GM21360 (cell line): Measurements from ENCODE around the gene KCNG2.
"Not testable (repeated sequence)": the region's sequence is repeated elsewhere in the genome, so short reads cannot be mapped to it uniquely, and the experiment has no call there.

Experiments used
- ATAC-seq: cut with Tn5 transposase; IDR thresholded peaks from one replicate; pipeline ENCODE4 v1.9.1; 2021; ENCODE audit warnings: mild to moderate bottlenecking, moderate library complexity; ENCODE audit not compliant: unreplicated experiment

KCNG2 gene, protein sequence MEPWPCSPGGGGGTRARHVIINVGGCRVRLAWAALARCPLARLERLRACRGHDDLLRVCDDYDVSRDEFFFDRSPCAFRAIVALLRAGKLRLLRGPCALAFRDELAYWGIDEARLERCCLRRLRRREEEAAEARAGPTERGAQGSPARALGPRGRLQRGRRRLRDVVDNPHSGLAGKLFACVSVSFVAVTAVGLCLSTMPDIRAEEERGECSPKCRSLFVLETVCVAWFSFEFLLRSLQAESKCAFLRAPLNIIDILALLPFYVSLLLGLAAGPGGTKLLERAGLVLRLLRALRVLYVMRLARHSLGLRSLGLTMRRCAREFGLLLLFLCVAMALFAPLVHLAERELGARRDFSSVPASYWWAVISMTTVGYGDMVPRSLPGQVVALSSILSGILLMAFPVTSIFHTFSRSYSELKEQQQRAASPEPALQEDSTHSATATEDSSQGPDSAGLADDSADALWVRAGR

DNA sequence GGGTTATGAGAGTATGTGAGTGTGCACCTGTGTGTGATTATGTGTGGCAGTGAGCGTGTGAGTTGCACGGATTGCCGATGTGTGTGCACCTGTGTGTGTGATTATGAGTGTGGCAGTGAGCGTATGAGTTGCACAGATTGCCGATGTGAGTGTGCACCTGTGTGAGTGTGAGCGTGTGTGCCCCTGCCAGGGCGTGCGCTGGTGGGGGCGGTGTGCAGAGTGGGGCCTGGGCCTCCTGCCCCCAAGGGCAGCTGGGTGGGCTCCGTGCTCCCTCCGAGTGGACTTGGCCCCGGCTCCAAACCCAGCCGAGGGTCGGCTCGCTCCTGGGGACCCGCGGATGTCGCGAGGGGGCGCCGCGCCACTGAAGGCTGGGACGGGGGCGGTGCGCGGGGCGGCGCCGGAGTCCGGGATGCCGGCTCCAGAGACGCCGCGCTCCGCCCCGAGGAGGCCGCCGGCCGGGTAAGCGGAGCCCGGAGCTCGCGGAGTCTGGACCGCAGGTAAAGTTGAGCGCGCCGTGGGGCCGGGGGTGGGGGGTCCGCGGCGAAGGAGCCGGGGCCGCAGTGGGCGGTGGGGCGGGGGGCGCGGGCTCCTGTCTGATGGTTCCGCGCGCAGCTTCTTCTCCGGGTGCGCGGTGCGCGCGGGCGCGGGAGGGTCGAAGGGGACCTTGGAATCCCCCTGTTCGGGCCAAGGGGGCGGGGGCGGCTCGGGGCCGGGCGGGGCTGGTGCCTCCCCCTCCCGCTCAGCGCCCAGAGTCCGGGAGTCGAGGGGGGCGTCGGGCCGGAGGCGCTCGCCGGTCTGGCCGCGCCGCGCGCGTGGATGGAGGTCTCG lies at the start of gene KCNG2:
Gene KCNG2 (plus strand): TSS at position 421 of the 828 bp plus-strand sequence. CDS start 65,730 bp downstream, outside the sequence.
- ATAC-seq: no peak

DNA sequence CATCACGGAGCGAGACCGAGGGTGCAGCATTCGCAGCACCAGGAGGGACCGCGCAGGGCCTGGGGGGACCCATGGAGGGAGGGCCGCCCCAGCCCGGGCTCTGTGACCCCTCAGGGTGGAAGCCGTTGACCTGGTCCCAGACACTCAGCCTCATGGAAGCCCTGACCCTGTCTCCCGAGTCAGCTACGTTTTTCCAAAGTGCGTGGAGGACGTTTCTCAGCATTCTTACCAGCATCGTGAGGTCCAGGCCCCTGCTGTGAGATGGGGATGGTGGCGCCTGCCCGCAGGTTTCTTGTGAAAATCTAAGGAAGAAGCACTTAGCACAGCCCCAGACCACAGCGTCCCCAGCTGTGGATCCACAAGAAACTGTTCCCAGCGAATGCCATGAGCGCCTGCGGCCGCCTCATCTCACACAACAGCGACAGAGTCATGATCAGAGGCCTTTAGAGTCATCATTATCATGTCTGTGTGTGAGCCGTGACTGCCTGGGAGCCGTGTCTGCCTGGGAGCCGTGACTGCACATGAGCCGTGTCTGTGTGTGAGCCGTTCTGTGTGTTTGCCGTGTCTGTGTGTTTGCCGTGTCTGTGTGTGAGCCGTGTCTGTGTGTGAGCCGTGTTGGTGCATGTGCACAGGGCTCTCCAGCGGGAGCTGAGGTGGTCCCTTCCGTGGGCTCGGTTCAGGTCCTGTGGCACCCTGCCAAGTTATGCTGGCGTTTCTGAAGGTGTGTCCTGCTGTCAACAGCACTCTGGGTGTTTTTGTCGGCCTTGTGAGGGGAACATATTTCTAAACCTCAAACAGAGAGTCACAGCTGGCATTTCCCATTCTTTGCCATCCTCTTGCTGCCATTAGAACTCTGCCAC lies 49.2 kb upstream of the KCNG2 start:
- no peak for ATAC-seq

DNA sequence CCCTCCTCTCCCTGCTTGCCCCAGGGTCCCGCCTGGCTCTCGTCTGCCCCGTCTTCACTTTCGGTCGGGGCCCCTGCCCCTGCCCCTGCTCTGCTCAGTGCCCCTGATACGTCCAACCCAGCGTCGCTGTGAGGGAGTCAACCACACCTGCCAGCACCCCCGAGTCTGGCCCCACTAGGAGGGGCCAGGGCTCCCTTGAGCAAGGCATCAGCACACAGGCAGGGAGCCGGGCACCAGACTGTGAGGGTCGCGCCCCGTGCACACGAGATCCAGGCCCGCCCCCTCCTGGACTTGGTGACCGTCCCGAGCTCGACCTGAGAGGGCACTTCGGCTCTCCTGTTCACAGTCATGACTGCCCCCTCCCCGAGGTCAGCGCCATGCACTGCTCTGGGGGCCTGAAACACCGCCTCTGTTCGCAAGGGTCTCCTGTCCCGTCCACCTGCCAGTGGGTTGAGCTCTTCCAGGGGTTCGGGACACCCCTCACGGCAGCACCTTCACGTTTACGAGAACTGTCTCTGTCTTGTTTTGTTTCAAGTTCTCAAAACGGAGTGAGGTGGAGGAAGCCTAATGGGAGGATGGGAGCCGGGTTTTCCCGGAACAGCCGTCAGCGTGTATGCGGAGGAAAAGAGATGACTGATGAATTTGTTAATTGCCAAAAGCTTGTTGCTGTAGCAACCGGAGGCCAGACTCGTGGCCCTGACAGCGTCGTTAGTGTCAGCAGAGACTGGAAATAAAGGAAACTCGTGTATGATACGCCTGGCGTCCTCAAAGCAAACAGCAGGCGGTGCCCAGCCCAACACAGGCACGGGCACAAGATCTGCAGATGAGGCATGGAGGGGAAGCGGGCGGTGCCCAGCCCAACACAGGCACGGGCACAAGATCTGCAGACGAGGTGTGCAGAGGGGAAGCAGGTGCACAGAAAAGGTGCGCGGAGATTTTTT lies 48.2 kb upstream of the KCNG2 start:
- no peak for ATAC-seq

DNA sequence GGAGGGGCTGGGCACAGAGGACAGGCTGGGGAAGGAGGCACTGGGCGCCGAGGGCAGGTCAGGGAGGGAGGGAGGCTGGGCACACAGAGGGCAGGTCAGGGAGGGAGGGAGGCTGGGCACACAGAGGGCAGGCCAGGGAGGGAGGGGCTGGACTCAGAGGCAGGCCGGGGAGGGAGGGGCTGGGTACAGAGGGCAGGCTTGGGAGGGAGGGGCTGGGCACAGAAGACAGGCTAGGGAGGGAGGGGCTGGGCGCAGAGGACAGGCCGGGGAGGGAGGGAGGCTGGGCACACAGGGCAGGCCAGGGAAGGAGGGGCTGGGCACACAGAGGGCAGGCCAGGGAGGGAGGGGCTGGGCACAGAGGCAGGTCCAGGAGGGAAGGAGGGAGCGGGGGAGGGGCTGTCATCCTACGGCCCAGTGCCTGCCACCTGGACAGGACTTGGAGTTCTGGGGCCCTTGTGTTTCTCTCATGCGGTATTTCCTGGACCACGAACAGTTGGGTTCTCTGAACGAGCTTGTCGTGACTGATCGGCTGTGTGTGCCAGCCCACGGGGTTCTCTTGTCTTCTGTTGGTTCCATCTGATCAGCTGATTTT lies 46.7 kb upstream of the KCNG2 start:
- no peak for ATAC-seq

DNA sequence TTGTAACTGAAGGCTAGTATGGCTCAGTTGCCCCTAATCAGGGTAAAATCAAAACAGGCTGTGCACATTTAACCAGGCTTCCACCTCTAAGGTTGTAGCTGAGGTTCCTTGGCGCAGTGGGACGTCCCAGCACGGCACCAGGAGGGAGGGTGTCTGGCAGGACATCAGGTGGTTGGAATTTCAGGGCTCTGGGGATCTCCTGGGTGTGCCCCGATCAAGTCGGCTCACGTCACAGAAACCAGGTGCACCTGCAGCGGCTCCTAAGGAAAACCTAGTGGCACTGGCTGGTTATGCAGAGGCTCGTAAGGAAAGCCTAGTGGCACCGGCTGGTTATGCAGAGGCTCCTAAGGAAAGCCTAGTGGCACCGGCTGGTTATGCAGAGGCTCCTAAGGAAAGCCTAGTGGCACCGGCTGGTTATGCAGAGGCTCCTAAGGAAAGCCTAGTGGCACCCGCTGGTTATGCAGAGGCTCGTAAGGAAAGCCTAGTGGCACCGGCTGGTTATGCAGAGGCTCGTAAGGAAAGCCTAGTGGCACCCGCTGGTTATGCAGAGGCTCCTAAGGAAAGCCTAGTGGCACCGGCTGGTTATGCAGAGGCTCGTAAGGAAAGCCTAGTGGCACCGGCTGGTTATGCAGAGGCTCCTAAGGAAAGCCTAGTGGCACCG lies 45.7 kb upstream of the KCNG2 start:
- not testable (repeated sequence) for ATAC-seq

DNA sequence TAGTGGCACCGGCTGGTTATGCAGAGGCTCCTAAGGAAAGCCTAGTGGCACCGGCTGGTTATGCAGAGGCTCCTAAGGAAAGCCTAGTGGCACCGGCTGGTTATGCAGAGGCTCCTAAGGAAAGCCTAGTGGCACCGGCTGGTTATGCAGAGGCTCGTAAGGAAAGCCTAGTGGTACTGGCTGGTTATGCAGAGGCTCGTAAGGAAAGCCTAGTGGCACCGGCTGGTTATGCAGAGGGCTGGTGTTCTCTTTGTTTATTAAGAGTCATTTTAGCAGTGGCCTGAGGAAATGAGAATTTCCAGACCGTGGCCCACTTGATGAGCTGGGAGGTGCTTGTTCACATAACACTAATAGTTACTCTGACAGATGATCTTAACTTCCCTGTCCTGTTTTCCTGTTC lies 44.8 kb upstream of the KCNG2 start:
- ATAC-seq: not testable (repeated sequence)

DNA sequence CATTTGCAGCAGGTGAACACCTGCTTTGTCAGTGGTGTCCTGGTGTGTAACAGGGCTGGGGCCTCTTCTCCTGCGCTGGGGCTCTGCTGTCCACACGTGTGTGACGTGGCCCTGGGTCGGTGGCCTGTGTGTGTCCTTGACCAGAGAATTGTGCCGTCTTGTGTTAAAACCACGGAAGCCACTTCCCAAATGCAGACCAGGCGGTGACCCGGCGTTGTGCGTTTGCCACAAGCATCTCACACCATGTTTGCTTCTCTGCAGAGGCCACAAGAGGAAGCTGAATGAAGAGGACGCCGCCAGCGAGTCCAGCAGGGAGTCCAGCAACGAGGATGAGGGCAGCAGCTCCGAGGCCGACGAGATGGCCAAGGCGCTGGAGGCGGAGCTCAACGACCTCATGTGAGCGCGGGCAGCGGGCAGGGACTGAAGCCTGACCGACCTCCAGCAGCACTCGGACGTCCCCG lies 44.3 kb upstream of the KCNG2 start:
- no peak for ATAC-seq

DNA sequence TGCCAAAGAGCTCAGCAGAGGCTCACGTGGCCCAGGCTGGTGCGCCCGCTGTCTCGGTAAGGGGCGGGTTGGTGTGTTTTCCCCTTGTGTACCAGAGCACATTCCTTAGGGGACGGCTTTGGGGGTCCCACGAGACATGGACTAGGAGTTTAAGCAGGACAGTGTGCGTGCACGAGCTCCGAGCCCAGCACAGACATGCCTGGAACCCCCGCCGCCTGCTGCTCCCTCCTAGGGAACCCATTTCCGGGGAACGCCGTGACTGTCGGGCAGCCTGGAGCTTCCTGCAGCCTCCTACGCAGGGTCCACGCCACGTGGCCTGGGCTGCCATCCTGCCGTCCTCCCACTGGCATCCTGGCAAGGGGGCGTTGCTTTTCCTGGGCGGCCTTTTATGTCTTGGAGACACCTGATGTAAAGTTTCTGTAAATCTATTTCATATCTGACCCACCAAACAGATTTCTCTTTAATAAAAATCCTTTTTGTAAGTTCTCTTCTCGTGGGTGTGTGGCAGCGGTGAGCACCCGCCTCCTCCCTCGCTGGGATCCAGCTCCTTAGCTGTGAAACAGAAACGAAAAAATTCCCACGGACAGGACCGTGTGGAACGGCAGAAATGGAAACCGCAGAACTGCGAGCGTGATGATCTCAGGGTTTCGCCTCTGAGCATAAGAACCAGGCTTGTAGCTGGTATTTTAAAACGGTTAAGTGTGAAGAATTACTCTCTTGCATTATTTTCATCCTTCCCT lies 43.5 kb upstream of the KCNG2 start:
- ATAC-seq: no peak

DNA sequence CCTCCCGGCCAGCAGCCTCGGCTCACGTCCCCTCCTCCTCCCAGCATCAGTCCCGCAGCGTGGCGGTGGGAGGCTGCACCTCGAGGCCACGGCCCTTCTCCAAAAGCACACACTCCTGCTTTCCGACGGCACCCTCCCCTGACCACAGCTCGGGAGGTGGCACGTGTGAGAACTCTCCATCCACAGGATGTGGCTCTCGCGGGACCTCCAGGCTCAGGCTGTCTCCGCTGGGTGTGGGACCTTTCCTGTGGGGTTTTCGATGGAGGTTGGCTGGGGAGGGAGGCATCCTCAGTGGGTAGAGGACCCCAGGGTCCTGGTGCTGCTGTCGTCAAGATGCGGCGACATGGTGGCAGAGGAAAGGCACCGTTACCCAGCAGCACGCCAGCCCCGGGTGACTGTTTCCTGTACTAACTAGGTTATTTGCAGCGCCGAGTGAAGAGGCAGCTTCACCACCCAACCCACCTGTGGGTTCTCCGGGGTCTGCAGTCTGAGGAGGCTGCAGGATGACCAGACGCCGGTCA lies 42.8 kb upstream of the KCNG2 start:
- no peak for ATAC-seq

DNA sequence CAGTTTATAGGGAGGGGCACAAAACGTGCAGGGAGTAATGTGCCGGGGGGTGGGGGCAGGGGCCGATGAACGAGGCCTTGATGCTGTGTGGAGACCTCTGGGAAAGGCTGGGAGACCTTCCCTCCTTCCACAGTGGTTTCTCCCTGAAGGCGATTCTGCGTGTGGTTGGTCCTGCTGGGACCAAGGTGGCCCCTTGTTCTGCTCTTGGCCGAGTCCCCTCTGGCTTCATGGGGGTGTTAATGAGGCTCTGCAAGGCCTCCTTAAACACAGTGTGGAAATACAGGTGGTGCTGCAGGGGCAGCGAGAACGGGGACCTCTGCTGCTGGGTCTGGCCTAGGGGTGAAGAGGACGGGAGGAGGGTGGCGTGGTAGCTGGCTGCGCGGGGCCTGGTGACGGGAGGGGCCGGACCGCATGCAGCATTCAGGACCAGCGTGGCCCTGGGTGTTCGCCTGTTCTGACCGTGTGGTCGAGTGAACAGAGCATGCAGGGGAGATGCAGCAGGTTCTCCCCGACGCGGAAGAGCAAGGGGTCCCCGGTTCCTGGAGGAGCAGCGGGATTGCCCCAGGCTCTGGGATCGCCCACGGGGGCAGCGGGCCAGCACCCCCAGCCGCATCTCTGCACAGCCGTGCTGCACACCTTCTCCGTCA lies 42.1 kb upstream of the KCNG2 start:
- no peak for ATAC-seq

DNA sequence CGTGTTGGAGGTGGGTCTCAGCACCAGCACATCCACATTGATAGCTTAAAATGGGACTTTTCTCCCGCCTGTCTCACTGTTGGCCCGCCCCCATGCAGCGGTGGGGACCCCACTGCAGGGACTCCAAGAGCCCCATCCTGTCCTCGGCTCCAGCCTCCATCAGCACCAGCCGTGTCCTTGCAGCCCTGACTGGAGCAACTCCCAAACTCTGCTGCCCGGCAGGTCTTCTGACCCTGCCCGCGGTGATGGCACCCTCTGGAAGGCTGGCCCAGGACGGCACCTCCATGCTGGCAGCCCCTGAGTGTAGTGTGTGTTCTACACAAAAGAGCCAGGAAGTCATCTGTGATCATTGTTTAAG lies 41.6 kb upstream of the KCNG2 start:
- no peak for ATAC-seq

DNA sequence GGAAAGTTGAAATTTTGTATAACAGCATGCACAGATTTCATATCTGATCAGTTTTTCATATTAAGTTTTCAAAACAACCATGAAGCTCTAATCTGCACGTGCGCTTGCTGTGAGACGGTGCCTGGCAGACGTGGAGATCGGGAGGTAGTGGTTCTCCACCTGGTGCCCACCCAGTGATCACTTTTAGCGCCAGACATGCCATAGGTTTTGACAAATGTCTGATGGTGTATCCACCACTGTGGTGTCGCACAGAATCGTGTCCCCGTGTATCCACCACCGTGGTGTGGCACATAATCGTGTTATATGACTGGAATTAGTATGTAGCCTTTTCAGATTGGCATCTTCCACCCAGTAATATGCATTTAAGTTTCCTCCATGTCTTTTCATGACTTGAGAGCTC lies 40.9 kb upstream of the KCNG2 start:
- ATAC-seq: no peak

DNA sequence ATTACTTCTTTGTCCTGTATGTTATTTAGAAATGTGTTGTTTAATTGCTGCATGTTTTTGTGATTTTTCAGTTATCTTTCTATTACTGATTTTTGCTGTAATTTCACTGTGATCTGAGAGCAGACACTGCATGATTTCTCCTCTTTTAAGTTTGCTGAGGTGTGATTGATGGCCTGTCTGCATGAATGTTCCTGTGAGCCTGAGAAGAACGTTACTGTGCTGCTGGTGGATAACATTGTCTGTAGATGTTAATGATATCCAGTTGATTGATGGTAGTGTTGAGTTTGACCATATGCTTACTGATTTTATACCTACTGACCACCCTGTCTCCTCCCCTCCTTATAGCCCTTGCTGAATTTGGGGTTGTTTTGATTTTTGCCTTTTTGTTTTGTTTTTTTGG lies 37.4 kb upstream of the KCNG2 start:
- ATAC-seq: no peak

DNA sequence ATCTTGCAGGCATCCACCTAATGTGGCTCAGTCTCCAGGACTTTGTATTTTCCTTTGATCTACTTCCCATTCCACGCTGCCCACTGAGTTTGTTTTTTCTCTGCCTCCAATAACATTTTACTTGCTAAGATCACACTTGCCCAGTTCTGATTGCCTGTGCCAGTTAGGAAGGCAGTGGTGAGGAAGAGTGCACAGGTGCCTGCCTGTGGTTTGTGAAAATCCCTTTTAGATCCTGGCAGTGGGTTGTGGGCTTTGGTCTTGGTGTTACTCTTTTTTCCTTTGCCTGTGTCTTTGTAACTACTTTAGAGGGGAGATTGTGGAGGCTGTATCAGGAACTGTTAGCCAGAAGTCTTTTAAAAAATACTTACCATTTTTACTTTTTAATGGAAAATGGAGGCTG lies 36.9 kb upstream of the KCNG2 start:
- ATAC-seq: no peak

DNA sequence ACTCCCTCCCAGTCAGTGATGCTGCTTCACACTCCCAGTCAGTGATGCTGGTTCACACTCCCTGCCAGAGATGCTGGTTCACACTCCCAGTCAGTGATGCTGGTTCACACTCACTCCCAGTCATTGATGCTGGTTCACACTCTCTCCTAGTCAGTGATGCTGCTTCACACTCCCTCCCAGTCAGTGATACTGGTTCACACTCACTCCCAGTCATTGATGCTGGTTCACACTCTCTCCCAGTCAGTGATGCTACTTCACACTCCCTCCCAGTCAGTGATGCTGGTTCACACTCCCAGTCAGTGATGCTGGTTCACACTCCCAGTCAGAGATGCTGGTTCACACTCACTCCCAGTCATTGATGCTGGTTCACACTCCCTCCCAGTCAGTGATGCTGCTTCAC lies 34.3 kb upstream of the KCNG2 start:
- ATAC-seq: no peak

DNA sequence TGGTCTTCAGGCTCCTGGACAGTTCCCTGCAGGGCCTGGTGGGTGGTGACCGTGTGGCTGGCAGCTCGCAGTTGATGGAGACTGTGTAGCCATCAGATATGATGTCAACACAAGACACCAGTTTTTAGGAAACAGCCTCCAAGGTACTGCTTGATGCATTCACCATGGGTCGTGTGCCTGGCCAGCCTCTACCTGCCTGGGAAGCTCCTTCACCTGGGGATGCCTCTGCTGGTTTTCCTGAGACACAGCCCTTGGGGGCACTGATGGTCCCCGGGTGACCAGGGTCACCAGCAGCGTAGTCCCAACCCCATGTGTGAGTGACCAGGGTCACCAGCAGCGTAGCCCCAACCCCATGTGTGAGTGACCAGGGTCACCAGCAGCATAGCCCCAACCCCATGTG lies 33.6 kb upstream of the KCNG2 start:
- ATAC-seq: no peak

DNA sequence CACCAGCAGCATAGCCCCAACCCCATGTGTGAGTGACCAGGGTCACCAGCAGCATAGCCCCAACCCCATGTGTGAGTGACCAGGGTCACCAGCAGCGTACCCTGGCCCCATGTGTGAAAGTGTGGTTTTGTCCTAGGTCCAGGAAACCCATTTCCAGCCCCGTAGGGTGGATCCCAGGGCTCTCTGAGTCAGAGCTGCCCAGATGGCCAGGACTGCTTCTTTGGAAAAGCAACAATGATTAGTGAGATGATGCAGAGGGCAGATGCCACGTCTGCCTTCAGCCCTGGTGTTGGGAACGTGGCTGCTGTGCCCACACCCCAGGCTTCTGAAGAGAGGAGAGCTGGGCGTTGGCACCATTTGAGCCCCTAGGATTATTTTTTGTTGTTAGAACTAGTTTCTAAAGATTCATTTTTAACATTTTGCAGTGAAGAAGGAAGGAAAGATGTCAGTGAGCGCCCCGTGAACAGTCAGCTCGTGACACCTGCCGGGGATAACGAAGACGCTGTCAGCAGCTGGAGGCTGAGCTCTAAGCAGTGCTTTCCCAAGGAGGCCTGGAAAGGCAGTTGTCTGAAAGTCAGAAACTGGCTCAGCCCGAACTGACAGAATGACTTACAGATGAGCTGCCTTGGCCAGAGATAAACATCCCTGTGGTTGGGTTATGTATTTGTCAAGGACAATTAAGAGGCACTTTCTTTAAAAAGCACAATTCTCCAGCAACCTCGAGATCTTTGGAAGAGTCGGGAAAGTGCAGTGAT lies 32.1 kb upstream of the KCNG2 start:
- ATAC-seq: no peak
